OCI-LY3 (cell line): Measurements from ENCODE around the gene GSS.

Experiments
- H2AFZ ChIP-seq: fragments of 200-600, 300-600 bp; shearing (Covaris generic); 2 replicates; pipeline ENCODE4 v1.6.0; 2014; ENCODE audit warnings: antibody characterized with exemption, low read depth, low read length
- H3K27ac ChIP-seq: fragments of 200-600, 300-600 bp; sonication (generic); 2 replicates; pipeline ENCODE4 v1.5.1; 2014; ENCODE audit warnings: mild to moderate bottlenecking, low read length, moderate library complexity, mixed read lengths
- H3K27me3 ChIP-seq: fragments of 200-600, 300-600 bp; sonication (generic); 2 replicates; pipeline ENCODE4 v1.6.1; 2014; ENCODE audit warnings: low read depth, low read length, mixed read lengths
- H3K36me3 ChIP-seq: fragments of 200-600, 300-600 bp; sonication (generic); replicated peaks from 2 replicates; pipeline ENCODE3; 2014; ENCODE audit warnings: low read depth, low read length, mixed read lengths
- H3K4me1 ChIP-seq: fragments of 300-600, 200-600 bp; sonication (generic); 2 replicates; pipeline ENCODE4 v1.6.1; 2014; ENCODE audit warnings: low read length, mixed read lengths
- H3K4me2 ChIP-seq: fragments of 200-600, 300-600 bp; sonication (generic); 2 replicates; pipeline ENCODE4 v1.6.1; 2014; ENCODE audit warnings: low read length, mixed read lengths
- H3K4me3 ChIP-seq: fragments of 300-600, 200-600 bp; sonication (generic); 2 replicates; pipeline ENCODE4 v1.5.1; 2014; ENCODE audit warnings: antibody characterized with exemption, mild to moderate bottlenecking, low read length, moderate library complexity
- H3K79me2 ChIP-seq: fragments of 300-600, 200-600 bp; shearing (Covaris generic); 2 replicates; pipeline ENCODE4 v1.6.1; 2014; ENCODE audit warnings: mild to moderate bottlenecking, low read length, mixed read lengths
- H3K9ac ChIP-seq: fragments of 300-600, 200-600 bp; shearing (Covaris generic); 2 replicates; pipeline ENCODE4 v1.6.0; 2014; ENCODE audit warnings: mild to moderate bottlenecking, low read length, moderate library complexity
- H3K9me3 ChIP-seq: fragments of 200-600, 300-600 bp; shearing (Covaris generic); 2 replicates; pipeline ENCODE4 v1.6.1; 2014; ENCODE audit warnings: low read length, mixed read lengths; ENCODE audit not compliant: insufficient read depth
- H4K20me1 ChIP-seq: fragments of 200-600, 300-600 bp; sonication (generic); 2 replicates; pipeline ENCODE4 v1.6.1; 2016; ENCODE audit warnings: low read length, mixed read lengths; ENCODE audit not compliant: insufficient read depth
- CTCF ChIP-seq: fragments of 200-600, 300-600 bp; sonication (generic); IDR thresholded peaks from 2 replicates; pipeline ENCODE4 v1.5.1; 2014; ENCODE audit warnings: antibody characterized with exemption, low read length, low read depth
- EZH2phosphoT487 ChIP-seq: fragments of 200-600 bp; shearing (Covaris generic); IDR thresholded peaks from 2 replicates; pipeline ENCODE4 v1.6.1; 2018; ENCODE audit warnings: antibody characterized with exemption, mixed run types, low read depth

Gene GSS

GRCh38 chr20:34938466-34939163, 17.0 kb downstream of the GSS start:
- no peaks in the 10 kb centered on the region for H3K4me1 ChIP-seq
- no peak overlapping the region for H3K4me2 ChIP-seq
- H3K4me3 ChIP-seq = no peak overlapping the region
- no peak overlapping the region for H3K9ac ChIP-seq
- TF ChIP-seq CTCF (no peak), EZH2phosphoT487 (no peak)
- H3K27ac ChIP-seq = no peak overlapping the region
- no peak overlapping the region for H2AFZ ChIP-seq
- no peaks in the 10 kb centered on the region for H3K9me3 ChIP-seq
- no peaks in the 10 kb centered on the region for H3K79me2 ChIP-seq
- peaks cover 49% of the 10 kb centered on the region for H3K36me3 ChIP-seq
- H4K20me1 ChIP-seq = no peaks in the 10 kb centered on the region
- no peaks in the 10 kb centered on the region for H3K27me3 ChIP-seq

- Histone ChIP-seq H4K20me1 (no peaks in the 10 kb centered on the region), H3K9me3 (no peaks in the 10 kb centered on the region), H2AFZ (no peak overlapping the region), H3K27me3 (no peaks in the 10 kb centered on the region), H3K4me3 (no peak overlapping the region), H3K27ac (no peak overlapping the region), H3K36me3 (peaks cover 58% of the 10 kb centered on the region), H3K79me2 (no peaks in the 10 kb centered on the region), H3K4me2 (no peak overlapping the region), H3K4me1 (no peaks in the 10 kb centered on the region), H3K9ac (no peak overlapping the region)
- TF ChIP-seq CTCF (no peak), EZH2phosphoT487 (no peak)
Observed at GRCh38 chr20:34931771-34932170, 23.8 kb downstream of the GSS start.

- Histone ChIP-seq H3K4me3 (no peak overlapping the region), H2AFZ (no peak overlapping the region), H3K4me1 (no peaks in the 10 kb centered on the region), H3K27ac (no peak overlapping the region), H3K36me3 (peaks cover 50% of the 10 kb centered on the region), H4K20me1 (no peaks in the 10 kb centered on the region), H3K4me2 (no peak overlapping the region), H3K27me3 (no peaks in the 10 kb centered on the region), H3K9me3 (no peaks in the 10 kb centered on the region), H3K79me2 (no peaks in the 10 kb centered on the region), H3K9ac (no peak overlapping the region)
- TF ChIP-seq CTCF (no peak), EZH2phosphoT487 (no peak)
Observed at GRCh38 chr20:34928411-34928810, 27.2 kb downstream of the GSS start.

GRCh38 chr20:34927736-34928135, 27.9 kb downstream of the GSS start:
- Histone ChIP-seq H3K36me3 (peaks cover 46% of the 10 kb centered on the region), H3K27me3 (no peaks in the 10 kb centered on the region), H3K4me1 (no peaks in the 10 kb centered on the region), H3K4me3 (no peak overlapping the region), H4K20me1 (no peaks in the 10 kb centered on the region), H2AFZ (no peak overlapping the region), H3K9me3 (no peaks in the 10 kb centered on the region), H3K4me2 (no peak overlapping the region), H3K79me2 (no peaks in the 10 kb centered on the region), H3K9ac (no peak overlapping the region), H3K27ac (no peak overlapping the region)
- no peak for TF ChIP-seq CTCF
- TF ChIP-seq EZH2phosphoT487 = no peak
